Neutrophil (primary cell): ENCODE data around the gene NEK8.
"Not testable (repeated sequence)": the region's sequence is repeated elsewhere in the genome, so short reads cannot be mapped to it uniquely, and the experiment has no call there.

Source experiments
- H3K27ac ChIP-seq: fragments of 200-600 bp; sonication (generic); 2 replicates; pipeline ENCODE4 v1.5.1; 2016; ENCODE audit warnings: mild to moderate bottlenecking, moderate library complexity
- H3K27me3 ChIP-seq: fragments of 200-600 bp; sonication (generic); 2 replicates; pipeline ENCODE4 v1.6.0; 2016; ENCODE audit warnings: mild to moderate bottlenecking
- H3K36me3 ChIP-seq: fragments of 200-600 bp; sonication (generic); 2 replicates; pipeline ENCODE4 v1.5.1; 2017
- H3K4me1 ChIP-seq, 2 experiments: fragments of 200-600 bp in 1 of 2; sonication (generic) in 1 of 2; 1 replicate in 1 of 2; 2 replicates in 1 of 2; pipeline versions ENCODE4 v1.5.1 to v1.6.1; 2013 to 2016; ENCODE audit warnings: low read depth in 1 of 2, low read length in 1 of 2, mild to moderate bottlenecking in 1 of 2, moderate library complexity in 1 of 2; ENCODE audit not compliant: control insufficient read depth in 1 of 2, insufficient read depth in 1 of 2
- H3K4me3 ChIP-seq, 2 experiments: fragments of 200-600 bp in 1 of 2; sonication (generic) in 1 of 2; 1 replicate in 1 of 2; 2 replicates in 1 of 2; pipeline ENCODE4 v1.5.1; 2013 to 2016; ENCODE audit warnings: low read depth in 1 of 2, low read length in 1 of 2, mild to moderate bottlenecking in 1 of 2, moderate library complexity in 1 of 2
- H3K9me3 ChIP-seq: fragments of 200-600 bp; sonication (generic); 2 replicates; pipeline ENCODE4 v1.5.1; 2016
- CTCF ChIP-seq: fragments of 200-600 bp; sonication (generic); IDR thresholded peaks from 2 replicates; pipeline ENCODE4 v1.5.1; 2016; ENCODE audit warnings: antibody characterized with exemption

NEK8 gene

GRCh38 chr17:28716740-28717577 is 11.6 kb upstream of the NEK8 start:
- Histone ChIP-seq H3K9me3 (no peaks in the 10 kb centered on the region), H3K36me3 (no peaks in the 10 kb centered on the region), H3K4me3 (peak overlapping the region; percentile 46 to 62), H3K27ac (no peak overlapping the region), H3K27me3 (peaks cover 31% of the 10 kb centered on the region), H3K4me1 (peaks cover 44 to 49% of the 10 kb centered on the region in 2 experiments)
- no peak for TF ChIP-seq CTCF

- no peak for TF ChIP-seq CTCF
- H3K9me3 ChIP-seq: no peaks in the 10 kb centered on the region
- no peak within 1 kb of the TSS for H3K27ac ChIP-seq
- peaks cover 37 to 41% of the 10 kb centered on the region in 2 experiments for H3K4me1 ChIP-seq
- peak within 1 kb of the TSS; percentile 46 to 62 for H3K4me3 ChIP-seq
- peaks cover 31% of the 10 kb centered on the region for H3K27me3 ChIP-seq
- H3K36me3 ChIP-seq: peaks cover 7% of the 10 kb centered on the region
These were observed 10.8 kb upstream of the NEK8 start, which contains the start of gene RAB34 for GRCh38 chr17:28717578-28718332. Gene RAB34, minus strand, starts transcription at chr17:28717868. Its CDS starts 602 bp downstream, at chr17:28717266.

- H3K36me3 ChIP-seq: peaks cover 11% of the 10 kb centered on the region
These were observed 10.1 kb upstream of the NEK8 start for GRCh38 chr17:28718333-28719020.

GRCh38 chr17:28719021-28719433 is 9.6 kb upstream of the NEK8 start:
- peak overlapping the region; percentile 80 for H3K27ac ChIP-seq
- peaks cover 37 to 41% of the 10 kb centered on the region in 2 experiments for H3K4me1 ChIP-seq
- H3K9me3 ChIP-seq: no peaks in the 10 kb centered on the region
- peaks cover 15% of the 10 kb centered on the region for H3K36me3 ChIP-seq
- peak overlapping the region; percentile 88 to 98 for H3K4me3 ChIP-seq
- no peak for TF ChIP-seq CTCF
- H3K27me3 ChIP-seq: peaks cover 31% of the 10 kb centered on the region

More at GRCh38 chr17:28718333-28719020, 10.1 kb upstream of the NEK8 start:
- peak overlapping the region in 1 of 2 experiments; percentile 6 for H3K4me3 ChIP-seq
- H3K27me3 ChIP-seq: peaks cover 31% of the 10 kb centered on the region
- H3K9me3 ChIP-seq: no peaks in the 10 kb centered on the region
- no peak for TF ChIP-seq CTCF
- H3K27ac ChIP-seq: no peak overlapping the region
- peaks cover 37 to 41% of the 10 kb centered on the region in 2 experiments for H3K4me1 ChIP-seq

GRCh38 chr17:28720247-28720996 is 8.2 kb upstream of the NEK8 start:
- H3K27me3 ChIP-seq: peaks cover 39% of the 10 kb centered on the region
- peaks cover 42 to 44% of the 10 kb centered on the region in 2 experiments for H3K4me1 ChIP-seq
- H3K9me3 ChIP-seq: no peaks in the 10 kb centered on the region
- peak overlapping the region; percentile 80 for H3K27ac ChIP-seq
- H3K4me3 ChIP-seq: peak overlapping the region; percentile 88 to 98
- TF ChIP-seq CTCF: no peak
- H3K36me3 ChIP-seq: peaks cover 22% of the 10 kb centered on the region

- Histone ChIP-seq H3K27ac (peak overlapping the region; percentile 80), H3K27me3 (peaks cover 41% of the 10 kb centered on the region), H3K36me3 (peaks cover 22% of the 10 kb centered on the region), H3K4me3 (peak overlapping the region; percentile 88 to 98), H3K4me1 (peaks cover 47 to 49% of the 10 kb centered on the region in 2 experiments)
- H3K9me3 ChIP-seq: not testable (repeated sequence)
These were observed 7.6 kb upstream of the NEK8 start for GRCh38 chr17:28720997-28721329.
